NK-92 treated with Interleukin-12 subunit alpha and Interleukin-12 subunit beta, amount 100 ng/mL, for 24 hours (cell line): ENCODE results near the gene ALPP.
"Not testable (repeated sequence)": the region's sequence is repeated elsewhere in the genome, so short reads cannot be mapped to it uniquely, and the experiment has no call there.

ENCODE experiments used
- DNase-seq: peaks from one replicate; lab custom pipeline; 2025; lab: John Stamatoyannopoulos, UW

The ALPP gene

GRCh38 chr2:232378735-232379151 is at the start of gene ALPP:
Gene ALPP (plus strand): TSS chr2:232378751. CDS start chr2:232378803, 52 bp downstream.
- DNase-seq: not testable (repeated sequence)

GRCh38 chr2:232329716-232330067 is 48.9 kb upstream of the ALPP start:
- DNase-seq: no peak

GRCh38 chr2:232330068-232330999 is 48.2 kb upstream of the ALPP start:
- DNase-seq: no peak

GRCh38 chr2:232331061-232331460 is 47.5 kb upstream of the ALPP start:
- not testable (repeated sequence) for DNase-seq

- DNase-seq: not testable (repeated sequence)
Observed at GRCh38 chr2:232331641-232332040, 46.9 kb upstream of the ALPP start.

GRCh38 chr2:232332244-232332939 is 46.2 kb upstream of the ALPP start:
- DNase-seq: not testable (repeated sequence)

- no peak for DNase-seq
Observed at GRCh38 chr2:232332940-232333259, 45.7 kb upstream of the ALPP start.

GRCh38 chr2:232333361-232334135 is 45.0 kb upstream of the ALPP start:
- no peak for DNase-seq

GRCh38 chr2:232334136-232334884 is 44.2 kb upstream of the ALPP start:
- DNase-seq: not testable (repeated sequence)

- DNase-seq: not testable (repeated sequence)
Observed at GRCh38 chr2:232334885-232335205, 43.7 kb upstream of the ALPP start.

- not testable (repeated sequence) for DNase-seq
Observed at GRCh38 chr2:232335206-232335858, 43.2 kb upstream of the ALPP start.

- no peak for DNase-seq
Observed at GRCh38 chr2:232335859-232336215, 42.7 kb upstream of the ALPP start.

GRCh38 chr2:232336241-232336736 is 42.3 kb upstream of the ALPP start:
- DNase-seq: no peak

- DNase-seq: no peak
Observed at GRCh38 chr2:232336981-232337720, 41.4 kb upstream of the ALPP start.

GRCh38 chr2:232338094-232338758 is 40.3 kb upstream of the ALPP start:
- not testable (repeated sequence) for DNase-seq

- no peak for DNase-seq
Observed at GRCh38 chr2:232338759-232339106, 39.8 kb upstream of the ALPP start.

- no peak for DNase-seq
Observed at GRCh38 chr2:232339121-232340081, 39.1 kb upstream of the ALPP start.

- DNase-seq: no peak
Observed at GRCh38 chr2:232340171-232340935, 38.2 kb upstream of the ALPP start.
